T-helper 17 cell (primary cell): ENCODE data around the gene HAGH. TPM values are rescaled to one million over a fixed set of nuclear protein-coding genes. Genes with fewer than 3 reads are reported as not detected.
A peak's percentile ranks its signal among the peaks of the same experiment; 100 is the strongest.

Experiments
- ATAC-seq: fragments of 150-1000 bp; cut with Tn5 transposase; 2 replicates; pipeline ENCODE4 v1.10.0; 2021; ENCODE audit warnings: mild to moderate bottlenecking, moderate library complexity
- DNase-seq, 3 donors: peaks; one replicate each; pipeline versions ENCODE4 v3.0.0 to v3.0.0-alpha.2; 2020 to 2021
- H3K9me3 ChIP-seq: one replicate; pipeline ENCODE4 v1.7.0; 2013; ENCODE audit warnings: low read length, mild to moderate bottlenecking; ENCODE audit not compliant: control insufficient read depth, poor library complexity, severe bottlenecking
- H3K27ac Mint-ChIP-seq: one replicate; pipeline ENCODE4 v1.8.0; 2022; ENCODE audit warnings: mild to moderate bottlenecking, moderate library complexity, mixed read lengths
- H3K27me3 Mint-ChIP-seq: one replicate; pipeline ENCODE4 v1.8.0; 2022; ENCODE audit warnings: mixed read lengths
- H3K36me3 Mint-ChIP-seq: one replicate; pipeline ENCODE4 v1.8.0; 2022; ENCODE audit warnings: low read depth, mixed read lengths
- H3K4me1 Mint-ChIP-seq: one replicate; pipeline ENCODE4 v1.8.0; 2022; ENCODE audit warnings: mild to moderate bottlenecking, mixed read lengths
- H3K4me3 Mint-ChIP-seq: one replicate; pipeline ENCODE4 v1.8.0; 2022; ENCODE audit warnings: mild to moderate bottlenecking, moderate library complexity, mixed read lengths
- total RNA-seq, 4 donors: library from RNA in 2 of 4; stranded (reverse) in 2 of 4; gene quantifications; one replicate each; pipeline ENCODE4 v1.2.3 and lab custom pipeline; 2022 to 2026

Gene HAGH
- total RNA-seq, 2 donors from 2014 or later: 35.8 to 37.9 TPM

GRCh38 chr16:1784977-1785845 is 41.4 kb downstream of the HAGH start:
- H3K9me3 ChIP-seq: no peaks in the 10 kb centered on the region
- peaks cover 2% of the 10 kb centered on the region for H3K36me3 Mint-ChIP-seq
- peak in 1 of 3 donors; percentile 5 for DNase-seq
- ATAC-seq: no peak
- peak overlapping the region; percentile 16 for H3K27ac Mint-ChIP-seq
- no peaks in the 10 kb centered on the region for H3K27me3 Mint-ChIP-seq
- H3K4me3 Mint-ChIP-seq: peak overlapping the region; percentile 60
- H3K4me1 Mint-ChIP-seq: peaks cover 14% of the 10 kb centered on the region

GRCh38 chr16:1782408-1783264 is 44.0 kb downstream of the HAGH start, which contains the start of the genes NUBP2 and SPSB3:
Gene NUBP2 (plus strand): TSS chr16:1782960. CDS start chr16:1783021, 61 bp downstream.
Gene SPSB3 (minus strand): TSS chr16:1782571. CDS start chr16:1781483, 1,088 bp downstream.
- H3K27me3 Mint-ChIP-seq: no peaks in the 10 kb centered on the region
- H3K4me1 Mint-ChIP-seq: peaks cover 12% of the 10 kb centered on the region

GRCh38 chr16:1781758-1782407 is 44.7 kb downstream of the HAGH start:
- DNase-seq (peak in 1 of 3 donors; percentile 25), ATAC-seq (peak; percentile 10)
- H3K36me3 Mint-ChIP-seq: peaks cover 3% of the 10 kb centered on the region
- peak overlapping the region; percentile 78 for H3K27ac Mint-ChIP-seq
- no peaks in the 10 kb centered on the region for H3K27me3 Mint-ChIP-seq
- peaks cover 12% of the 10 kb centered on the region for H3K4me1 Mint-ChIP-seq
- peak overlapping the region; percentile 92 for H3K4me3 Mint-ChIP-seq
- no peaks in the 10 kb centered on the region for H3K9me3 ChIP-seq

More at GRCh38 chr16:1782408-1783264, 44.0 kb downstream of the HAGH start, which contains the start of the genes NUBP2 and SPSB3:
- DNase-seq (peak; percentile 91 to 97 (median 94)), ATAC-seq (peak; percentile 89)
- no peaks in the 10 kb centered on the region for H3K9me3 ChIP-seq
- H3K4me3 Mint-ChIP-seq: peak within 1 kb of the TSS; percentile 92
- H3K27ac Mint-ChIP-seq: peak within 1 kb of the TSS; percentile 78
- peaks cover 3% of the 10 kb centered on the region for H3K36me3 Mint-ChIP-seq

GRCh38 chr16:1781254-1781653 is 45.4 kb downstream of the HAGH start:
- peaks cover 12% of the 10 kb centered on the region for H3K4me1 Mint-ChIP-seq
- DNase-seq (no peak), ATAC-seq (no peak)
- H3K27me3 Mint-ChIP-seq: no peaks in the 10 kb centered on the region
- H3K4me3 Mint-ChIP-seq: peak overlapping the region; percentile 92
- H3K36me3 Mint-ChIP-seq: peaks cover 3% of the 10 kb centered on the region
- H3K9me3 ChIP-seq: no peaks in the 10 kb centered on the region
- peak overlapping the region; percentile 78 for H3K27ac Mint-ChIP-seq

GRCh38 chr16:1780677-1781072 is 46.0 kb downstream of the HAGH start:
- DNase-seq: no peak
- Mint-ChIP-seq H3K36me3 (peaks cover 3% of the 10 kb centered on the region), H3K27ac (peak overlapping the region; percentile 78), H3K4me3 (peak overlapping the region; percentile 92), H3K27me3 (no peaks in the 10 kb centered on the region), H3K4me1 (peaks cover 12% of the 10 kb centered on the region)
- no peaks in the 10 kb centered on the region for H3K9me3 ChIP-seq
- no peak for ATAC-seq

- ATAC-seq: no peak
- no peaks in the 10 kb centered on the region for H3K9me3 ChIP-seq
- Mint-ChIP-seq H3K36me3 (peaks cover 3% of the 10 kb centered on the region), H3K27me3 (no peaks in the 10 kb centered on the region), H3K4me3 (peak overlapping the region; percentile 92), H3K4me1 (peaks cover 13% of the 10 kb centered on the region), H3K27ac (no peak overlapping the region)
- DNase-seq: no peak
Observed at GRCh38 chr16:1779741-1780676, 46.6 kb downstream of the HAGH start.

- ATAC-seq (no peak), DNase-seq (no peak)
- Mint-ChIP-seq H3K4me3 (peak overlapping the region; percentile 52), H3K36me3 (peaks cover 3% of the 10 kb centered on the region), H3K4me1 (peaks cover 15% of the 10 kb centered on the region), H3K27ac (peak overlapping the region; percentile 39), H3K27me3 (no peaks in the 10 kb centered on the region)
- no peaks in the 10 kb centered on the region for H3K9me3 ChIP-seq
Observed at GRCh38 chr16:1779234-1779701, 47.4 kb downstream of the HAGH start.

- DNase-seq: no peak
- Mint-ChIP-seq H3K4me1 (peaks cover 19% of the 10 kb centered on the region), H3K27ac (peak overlapping the region; percentile 39), H3K36me3 (peaks cover 3% of the 10 kb centered on the region), H3K27me3 (no peaks in the 10 kb centered on the region), H3K4me3 (no peak overlapping the region)
- ATAC-seq: no peak
- no peaks in the 10 kb centered on the region for H3K9me3 ChIP-seq
Observed at GRCh38 chr16:1778200-1779179, 48.1 kb downstream of the HAGH start.

GRCh38 chr16:1777375-1778199 is 49.0 kb downstream of the HAGH start:
- Mint-ChIP-seq H3K27ac (no peak overlapping the region), H3K27me3 (no peaks in the 10 kb centered on the region)
- ATAC-seq: no peak

GRCh38 chr16:1776991-1777374 is 49.6 kb downstream of the HAGH start:
- Mint-ChIP-seq H3K27ac (peak overlapping the region; percentile 37), H3K27me3 (no peaks in the 10 kb centered on the region), H3K36me3 (peaks cover 3% of the 10 kb centered on the region), H3K4me1 (peaks cover 20% of the 10 kb centered on the region), H3K4me3 (no peak overlapping the region)
- H3K9me3 ChIP-seq: no peaks in the 10 kb centered on the region
- DNase-seq (no peak), ATAC-seq (no peak)

More at GRCh38 chr16:1777375-1778199, 49.0 kb downstream of the HAGH start:
- no peak for DNase-seq
- no peaks in the 10 kb centered on the region for H3K9me3 ChIP-seq
- peaks cover 16% of the 10 kb centered on the region for H3K4me1 Mint-ChIP-seq
- peaks cover 3% of the 10 kb centered on the region for H3K36me3 Mint-ChIP-seq
- no peak overlapping the region for H3K4me3 Mint-ChIP-seq
